ENCODE results near the gene FCHSD1.
"Not testable (repeated sequence)": the region's sequence is repeated elsewhere in the genome, so short reads cannot be mapped to it uniquely, and the experiment has no call there.

FCHSD1 gene

GRCh38 chr5:141617682-141618029 is 33.6 kb downstream of the FCHSD1 start:
- no peak for DNase-seq (ENCODE audit: low read depth in 2 of 2)

GRCh38 chr5:141617128-141617527 is 34.1 kb downstream of the FCHSD1 start:
- no peak for DNase-seq (ENCODE audit: low read depth in 2 of 2)

- peak; percentile 24 to 30 for DNase-seq (ENCODE audit: low read depth in 2 of 2)
Measured at GRCh38 chr5:141615991-141616720, 35.1 kb downstream of the FCHSD1 start.

GRCh38 chr5:141613344-141613743 is 37.9 kb downstream of the FCHSD1 start:
- no peak for DNase-seq (ENCODE audit: low read depth in 2 of 2)

GRCh38 chr5:141611289-141611688 is 39.9 kb downstream of the FCHSD1 start:
- no peak for DNase-seq (ENCODE audit: low read depth in 2 of 2)

GRCh38 chr5:141609921-141610320 is 41.3 kb downstream of the FCHSD1 start:
- not testable (repeated sequence) for DNase-seq (ENCODE audit: low read depth in 2 of 2)

GRCh38 chr5:141609044-141609443 is 42.2 kb downstream of the FCHSD1 start:
- no peak for DNase-seq (ENCODE audit: low read depth in 2 of 2)

GRCh38 chr5:141608557-141608956 is 42.7 kb downstream of the FCHSD1 start:
- DNase-seq (ENCODE audit: low read depth in 2 of 2): no peak

GRCh38 chr5:141608046-141608445 is 43.2 kb downstream of the FCHSD1 start:
- DNase-seq (ENCODE audit: low read depth in 2 of 2): no peak

- peak; percentile 54 to 74 for DNase-seq (ENCODE audit: low read depth in 2 of 2)
Measured at GRCh38 chr5:141605523-141606277, 45.5 kb downstream of the FCHSD1 start.

GRCh38 chr5:141603923-141604717 is 47.1 kb downstream of the FCHSD1 start:
- DNase-seq (ENCODE audit: low read depth in 2 of 2): no peak

- DNase-seq (ENCODE audit: low read depth in 2 of 2): no peak
Measured at GRCh38 chr5:141602606-141603005, 48.6 kb downstream of the FCHSD1 start.

- no peak for DNase-seq (ENCODE audit: low read depth in 2 of 2)
Measured at GRCh38 chr5:141598391-141599345, 52.5 kb downstream of the FCHSD1 start.

GRCh38 chr5:141597814-141598213 is 53.4 kb downstream of the FCHSD1 start:
- DNase-seq (ENCODE audit: low read depth in 2 of 2): no peak

GRCh38 chr5:141597394-141597793 is 53.8 kb downstream of the FCHSD1 start:
- no peak for DNase-seq (ENCODE audit: low read depth in 2 of 2)

- DNase-seq (ENCODE audit: low read depth in 2 of 2): no peak
Measured at GRCh38 chr5:141596867-141597266, 54.4 kb downstream of the FCHSD1 start.

- DNase-seq (ENCODE audit: low read depth in 2 of 2): no peak
Measured at GRCh38 chr5:141590127-141590526, 61.1 kb downstream of the FCHSD1 start.

All from stimulated activated CD8-positive, alpha-beta memory T cell treated with anti-CD3 and anti-CD28 coated beads, Interleukin-7, amount 100 ng/mL, for 4 hours (primary cell).